WTC11 (cell line): Measurements from ENCODE around the gene GPC6.

Source experiments
- CTCF ChIP-seq: fragments of 200-600 bp; IDR thresholded peaks from 2 replicates; pipeline ENCODE4 v1.8.0; 2022; ENCODE audit warnings: antibody characterized with exemption
- GTF2I ChIP-seq: fragments of 250-450 bp; sonication (Bioruptor Pico); conservative IDR thresholded peaks from 2 replicates; pipeline ENCODE4 v1.4.0; 2021; ENCODE audit warnings: mild to moderate bottlenecking
- NR3C1 ChIP-seq: sonication (generic); formaldehyde crosslinking; conservative IDR thresholded peaks from 2 replicates; pipeline ENCODE4 v1.8.1; 2023; ENCODE audit warnings: low read depth, mild to moderate bottlenecking, missing genetic modification reagents
- PREB ChIP-seq: sonication (generic); formaldehyde crosslinking; IDR thresholded peaks from 2 replicates; pipeline ENCODE4 v1.8.1; 2022; ENCODE audit warnings: mild to moderate bottlenecking, missing genetic modification reagents, moderate library complexity, borderline replicate concordance
- SP1 ChIP-seq: sonication (generic); formaldehyde crosslinking; conservative IDR thresholded peaks from 2 replicates; pipeline ENCODE4 v1.8.1; 2022; ENCODE audit warnings: missing genetic modification reagents
- TF ChIP-seq, protein P1 (sequence below): sonication (generic); formaldehyde crosslinking; IDR thresholded peaks from 2 replicates; pipeline ENCODE4 v1.8.0; 2022; ENCODE audit warnings: mild to moderate bottlenecking, missing genetic modification reagents
- TF ChIP-seq, protein P2 (sequence below): fragments of 250-450 bp; sonication (Bioruptor Pico); IDR thresholded peaks from 2 replicates; pipeline ENCODE4 v1.9.0; 2021; ENCODE audit warnings: mild to moderate bottlenecking
- TF ChIP-seq, protein P3 (sequence below): fragments of 250-450 bp; sonication (Bioruptor Pico); IDR thresholded peaks from 2 replicates; pipeline ENCODE4 v2.1.2; 2022; ENCODE audit warnings: mild to moderate bottlenecking, moderate library complexity
- TF ChIP-seq, protein P4 (sequence below): sonication (generic); formaldehyde crosslinking; IDR thresholded peaks from 2 replicates; pipeline ENCODE4 v1.8.1; 2023; ENCODE audit warnings: mild to moderate bottlenecking, missing genetic modification reagents, borderline replicate concordance
- TF ChIP-seq, protein P5 (sequence below): sonication (generic); formaldehyde crosslinking; IDR thresholded peaks from 2 replicates; pipeline ENCODE4 v1.8.0; 2022; ENCODE audit warnings: mild to moderate bottlenecking, missing genetic modification reagents

DNA sequence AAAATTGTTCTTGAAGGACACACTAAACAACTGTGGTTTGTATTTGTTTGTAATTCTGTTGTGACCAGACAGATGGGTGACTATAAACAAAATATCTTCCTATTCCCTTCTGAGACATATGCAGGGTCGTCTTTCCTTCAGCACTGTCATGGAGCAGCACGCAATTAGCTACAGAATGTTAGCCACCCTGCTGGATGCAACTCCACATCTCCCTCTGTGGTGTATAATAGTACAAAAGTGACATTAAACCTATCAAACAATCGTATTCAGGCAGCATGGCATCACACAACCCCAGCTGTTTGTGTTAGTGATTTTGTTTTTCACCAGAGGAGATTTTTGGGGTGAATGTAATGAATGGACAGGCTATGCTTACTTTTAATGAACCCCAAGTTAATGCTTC, 146.2 kb downstream of the GPC6 start:
- no peak for TF ChIP-seq CTCF
- TF ChIP-seq, protein P1, sequence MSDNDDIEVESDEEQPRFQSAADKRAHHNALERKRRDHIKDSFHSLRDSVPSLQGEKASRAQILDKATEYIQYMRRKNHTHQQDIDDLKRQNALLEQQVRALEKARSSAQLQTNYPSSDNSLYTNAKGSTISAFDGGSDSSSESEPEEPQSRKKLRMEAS (CRISPR knock-in tag): no peak
- TF ChIP-seq, protein P2, sequence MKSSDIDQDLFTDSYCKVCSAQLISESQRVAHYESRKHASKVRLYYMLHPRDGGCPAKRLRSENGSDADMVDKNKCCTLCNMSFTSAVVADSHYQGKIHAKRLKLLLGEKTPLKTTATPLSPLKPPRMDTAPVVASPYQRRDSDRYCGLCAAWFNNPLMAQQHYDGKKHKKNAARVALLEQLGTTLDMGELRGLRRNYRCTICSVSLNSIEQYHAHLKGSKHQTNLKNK (CRISPR knock-in tag): no peak
- TF ChIP-seq NR3C1: no peak
- TF ChIP-seq, protein P3, sequence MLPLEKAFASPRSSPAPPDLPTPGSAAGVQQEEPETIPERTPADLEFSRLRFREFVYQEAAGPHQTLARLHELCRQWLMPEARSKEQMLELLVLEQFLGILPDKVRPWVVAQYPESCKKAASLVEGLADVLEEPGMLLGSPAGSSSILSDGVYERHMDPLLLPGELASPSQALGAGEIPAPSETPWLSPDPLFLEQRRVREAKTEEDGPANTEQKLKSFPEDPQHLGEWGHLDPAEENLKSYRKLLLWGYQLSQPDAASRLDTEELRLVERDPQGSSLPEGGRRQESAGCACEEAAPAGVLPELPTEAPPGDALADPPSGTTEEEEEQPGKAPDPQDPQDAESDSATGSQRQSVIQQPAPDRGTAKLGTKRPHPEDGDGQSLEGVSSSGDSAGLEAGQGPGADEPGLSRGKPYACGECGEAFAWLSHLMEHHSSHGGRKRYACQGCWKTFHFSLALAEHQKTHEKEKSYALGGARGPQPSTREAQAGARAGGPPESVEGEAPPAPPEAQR (CRISPR knock-in tag): no peak
- TF ChIP-seq, protein P4, sequence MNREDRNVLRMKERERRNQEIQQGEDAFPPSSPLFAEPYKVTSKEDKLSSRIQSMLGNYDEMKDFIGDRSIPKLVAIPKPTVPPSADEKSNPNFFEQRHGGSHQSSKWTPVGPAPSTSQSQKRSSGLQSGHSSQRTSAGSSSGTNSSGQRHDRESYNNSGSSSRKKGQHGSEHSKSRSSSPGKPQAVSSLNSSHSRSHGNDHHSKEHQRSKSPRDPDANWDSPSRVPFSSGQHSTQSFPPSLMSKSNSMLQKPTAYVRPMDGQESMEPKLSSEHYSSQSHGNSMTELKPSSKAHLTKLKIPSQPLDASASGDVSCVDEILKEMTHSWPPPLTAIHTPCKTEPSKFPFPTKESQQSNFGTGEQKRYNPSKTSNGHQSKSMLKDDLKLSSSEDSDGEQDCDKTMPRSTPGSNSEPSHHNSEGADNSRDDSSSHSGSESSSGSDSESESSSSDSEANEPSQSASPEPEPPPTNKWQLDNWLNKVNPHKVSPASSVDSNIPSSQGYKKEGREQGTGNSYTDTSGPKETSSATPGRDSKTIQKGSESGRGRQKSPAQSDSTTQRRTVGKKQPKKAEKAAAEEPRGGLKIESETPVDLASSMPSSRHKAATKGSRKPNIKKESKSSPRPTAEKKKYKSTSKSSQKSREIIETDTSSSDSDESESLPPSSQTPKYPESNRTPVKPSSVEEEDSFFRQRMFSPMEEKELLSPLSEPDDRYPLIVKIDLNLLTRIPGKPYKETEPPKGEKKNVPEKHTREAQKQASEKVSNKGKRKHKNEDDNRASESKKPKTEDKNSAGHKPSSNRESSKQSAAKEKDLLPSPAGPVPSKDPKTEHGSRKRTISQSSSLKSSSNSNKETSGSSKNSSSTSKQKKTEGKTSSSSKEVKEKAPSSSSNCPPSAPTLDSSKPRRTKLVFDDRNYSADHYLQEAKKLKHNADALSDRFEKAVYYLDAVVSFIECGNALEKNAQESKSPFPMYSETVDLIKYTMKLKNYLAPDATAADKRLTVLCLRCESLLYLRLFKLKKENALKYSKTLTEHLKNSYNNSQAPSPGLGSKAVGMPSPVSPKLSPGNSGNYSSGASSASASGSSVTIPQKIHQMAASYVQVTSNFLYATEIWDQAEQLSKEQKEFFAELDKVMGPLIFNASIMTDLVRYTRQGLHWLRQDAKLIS: no peak
- TF ChIP-seq SP1 (CRISPR knock-in tag): no peak
- no peak for TF ChIP-seq PREB (CRISPR knock-in tag)
- TF ChIP-seq, protein P5, sequence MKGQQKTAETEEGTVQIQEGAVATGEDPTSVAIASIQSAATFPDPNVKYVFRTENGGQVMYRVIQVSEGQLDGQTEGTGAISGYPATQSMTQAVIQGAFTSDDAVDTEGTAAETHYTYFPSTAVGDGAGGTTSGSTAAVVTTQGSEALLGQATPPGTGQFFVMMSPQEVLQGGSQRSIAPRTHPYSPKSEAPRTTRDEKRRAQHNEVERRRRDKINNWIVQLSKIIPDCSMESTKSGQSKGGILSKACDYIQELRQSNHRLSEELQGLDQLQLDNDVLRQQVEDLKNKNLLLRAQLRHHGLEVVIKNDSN (CRISPR knock-in tag): no peak
- TF ChIP-seq GTF2I (CRISPR knock-in tag): no peak
